ENCODE data around the gene KCNQ1.

Gene KCNQ1

DNA sequence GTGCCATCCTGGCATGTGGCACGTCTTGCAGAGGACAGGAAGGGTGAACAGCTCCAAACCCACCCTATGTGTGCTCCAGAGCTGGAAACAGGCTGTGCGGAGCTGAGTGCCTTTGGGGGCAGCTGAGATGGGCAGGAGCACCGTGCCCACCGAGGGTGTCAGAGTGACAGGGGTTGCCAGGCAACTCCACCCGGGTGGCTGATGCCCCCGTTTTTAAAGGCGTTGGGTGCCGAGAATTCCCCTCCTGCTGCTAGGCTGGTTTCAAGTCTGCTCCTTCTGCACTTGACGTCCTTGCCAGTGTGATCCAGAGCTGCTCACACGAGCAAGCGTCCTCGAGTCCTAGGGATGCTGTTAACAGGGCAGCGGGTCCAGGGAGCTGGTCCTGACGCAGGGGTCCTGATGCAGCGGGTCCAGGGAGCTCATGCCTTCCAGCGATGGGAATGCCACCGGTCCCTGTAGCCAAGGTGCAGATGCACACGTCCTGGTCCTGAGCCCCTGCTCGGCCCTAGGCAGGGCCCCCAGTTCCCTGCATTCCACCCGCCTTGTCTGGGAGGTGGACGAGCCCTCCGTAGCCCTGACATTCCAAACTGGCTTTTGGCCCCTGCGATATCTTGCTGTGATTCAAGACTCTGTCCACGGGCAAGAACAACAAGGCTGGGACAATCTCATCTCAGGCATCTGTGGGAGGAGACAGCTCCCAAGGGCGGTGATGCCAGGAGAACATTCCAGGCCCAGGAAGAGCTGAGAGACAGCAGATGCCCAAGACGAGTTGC is 4.9 kb downstream of the KCNQ1 start:
- no peak overlapping the region for H2AFZ ChIP-seq (ENCODE audit: low read depth, low read length)
- H3K9ac ChIP-seq (ENCODE audit: low read depth, low read length), result no peak overlapping the region
- no peaks in the 10 kb centered on the region for H3K27me3 ChIP-seq (ENCODE audit: insufficient read depth, low read length, poor library complexity)
- peaks cover 8% of the 10 kb centered on the region for H4K20me1 ChIP-seq (ENCODE audit: insufficient read depth, low read length)
- H3K36me3 ChIP-seq (ENCODE audit: insufficient read depth, low read length), result no peaks in the 10 kb centered on the region
- TF ChIP-seq, protein P1, sequence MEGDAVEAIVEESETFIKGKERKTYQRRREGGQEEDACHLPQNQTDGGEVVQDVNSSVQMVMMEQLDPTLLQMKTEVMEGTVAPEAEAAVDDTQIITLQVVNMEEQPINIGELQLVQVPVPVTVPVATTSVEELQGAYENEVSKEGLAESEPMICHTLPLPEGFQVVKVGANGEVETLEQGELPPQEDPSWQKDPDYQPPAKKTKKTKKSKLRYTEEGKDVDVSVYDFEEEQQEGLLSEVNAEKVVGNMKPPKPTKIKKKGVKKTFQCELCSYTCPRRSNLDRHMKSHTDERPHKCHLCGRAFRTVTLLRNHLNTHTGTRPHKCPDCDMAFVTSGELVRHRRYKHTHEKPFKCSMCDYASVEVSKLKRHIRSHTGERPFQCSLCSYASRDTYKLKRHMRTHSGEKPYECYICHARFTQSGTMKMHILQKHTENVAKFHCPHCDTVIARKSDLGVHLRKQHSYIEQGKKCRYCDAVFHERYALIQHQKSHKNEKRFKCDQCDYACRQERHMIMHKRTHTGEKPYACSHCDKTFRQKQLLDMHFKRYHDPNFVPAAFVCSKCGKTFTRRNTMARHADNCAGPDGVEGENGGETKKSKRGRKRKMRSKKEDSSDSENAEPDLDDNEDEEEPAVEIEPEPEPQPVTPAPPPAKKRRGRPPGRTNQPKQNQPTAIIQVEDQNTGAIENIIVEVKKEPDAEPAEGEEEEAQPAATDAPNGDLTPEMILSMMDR (IDR thresholded peaks at IDR 0.05; ENCODE audit: borderline replicate concordance, extremely low read depth, low read length, poor library complexity, severe bottlenecking), result no peak
- TF ChIP-seq EZH2 (IDR thresholded peaks at IDR 0.05; ENCODE audit: borderline replicate concordance, low read depth, low read length, severe bottlenecking), result no peak
- no peak for DNase-seq
- H3K79me2 ChIP-seq (ENCODE audit: insufficient read depth, low read length), result no peaks in the 10 kb centered on the region
- no peak overlapping the region for H3K27ac ChIP-seq (ENCODE audit: low read length)
- ATAC-seq (ENCODE audit: insufficient read depth, low read depth), result no peak
- H3K9me3 ChIP-seq (ENCODE audit: insufficient read depth, low read length, severe bottlenecking), result no peaks in the 10 kb centered on the region
- no peaks in the 10 kb centered on the region for H3K4me1 ChIP-seq (ENCODE audit: insufficient read depth, low read length)
- no peak overlapping the region for H3K4me3 ChIP-seq (ENCODE audit: low read depth in 1 of 2, low read length in 2 of 2)
- H3K4me2 ChIP-seq (ENCODE audit: insufficient read depth, low read length), result no peak overlapping the region

DNA sequence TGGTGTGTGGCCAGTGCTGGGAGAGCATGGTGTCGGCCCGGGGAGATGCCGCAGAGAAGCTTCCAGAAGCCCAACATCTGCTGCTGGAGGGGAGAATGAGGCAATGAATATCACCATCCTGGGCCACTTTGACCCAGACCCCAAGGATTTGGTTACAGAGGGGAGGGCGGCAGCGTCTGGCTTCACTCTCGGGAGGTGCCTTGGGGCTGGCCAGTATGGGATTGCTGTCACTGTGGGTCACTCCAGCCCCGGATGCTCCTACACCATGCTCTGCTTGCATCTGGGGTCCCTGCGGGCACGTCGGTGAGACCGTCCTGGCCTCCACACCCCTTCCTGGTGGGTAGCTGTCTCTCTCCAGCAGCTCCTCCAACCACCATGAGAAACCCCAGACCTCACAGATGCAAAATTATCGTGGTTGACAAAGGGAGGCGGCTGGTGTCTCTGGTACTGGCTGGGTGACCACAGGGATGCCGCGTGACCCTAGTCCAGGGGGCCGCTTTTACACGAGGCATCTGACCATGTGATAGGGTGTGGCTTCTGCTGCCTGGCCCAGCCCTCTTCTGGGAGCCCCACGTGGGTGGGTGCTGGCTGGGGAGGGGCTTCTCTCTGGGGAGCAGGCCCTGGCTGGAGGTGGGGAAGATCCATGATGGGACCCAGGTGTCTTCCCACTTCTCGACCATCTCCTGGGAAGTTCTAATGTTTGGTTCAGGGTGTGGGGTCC is 5.7 kb downstream of the KCNQ1 start:
- Histone ChIP-seq H3K36me3 (ENCODE audit: insufficient read depth, low read length) (no peaks in the 10 kb centered on the region), H3K4me3 (ENCODE audit: low read depth in 1 of 2, low read length in 2 of 2) (no peak overlapping the region), H2AFZ (ENCODE audit: low read depth, low read length) (no peak overlapping the region), H3K4me1 (ENCODE audit: insufficient read depth, low read length) (no peaks in the 10 kb centered on the region), H3K9me3 (ENCODE audit: insufficient read depth, low read length, severe bottlenecking) (no peaks in the 10 kb centered on the region), H3K9ac (ENCODE audit: low read depth, low read length) (no peak overlapping the region), H3K27ac (ENCODE audit: low read length) (no peak overlapping the region), H3K27me3 (ENCODE audit: insufficient read depth, low read length, poor library complexity) (no peaks in the 10 kb centered on the region), H4K20me1 (ENCODE audit: insufficient read depth, low read length) (peaks cover 8% of the 10 kb centered on the region), H3K79me2 (ENCODE audit: insufficient read depth, low read length) (no peaks in the 10 kb centered on the region), H3K4me2 (ENCODE audit: insufficient read depth, low read length) (no peak overlapping the region)
- no peak for DNase-seq
- TF ChIP-seq, protein P1 (IDR thresholded peaks at IDR 0.05; ENCODE audit: borderline replicate concordance, extremely low read depth, low read length, poor library complexity, severe bottlenecking), result no peak
- TF ChIP-seq EZH2 (IDR thresholded peaks at IDR 0.05; ENCODE audit: borderline replicate concordance, low read depth, low read length, severe bottlenecking), result no peak
- ATAC-seq (ENCODE audit: insufficient read depth, low read depth), result no peak

DNA sequence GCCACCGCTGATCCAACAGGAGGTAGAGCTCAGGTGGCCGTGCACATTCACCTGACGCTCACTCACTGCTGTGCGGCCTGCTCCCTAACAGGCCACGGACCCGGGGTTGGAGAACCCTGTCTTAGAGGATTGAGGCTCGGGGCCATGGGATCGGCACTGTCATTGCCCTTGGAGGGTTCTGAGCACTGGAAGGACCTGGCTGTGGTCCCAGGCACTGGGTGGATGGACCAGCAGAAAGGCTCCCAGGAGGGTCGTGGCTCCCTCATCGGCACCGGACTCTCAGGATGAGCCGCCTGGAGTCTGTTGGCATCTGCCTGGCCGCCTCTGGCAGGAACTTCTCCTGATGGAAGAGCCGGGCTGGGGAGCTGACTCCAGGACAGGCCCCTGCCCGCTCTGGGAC is 6.5 kb downstream of the KCNQ1 start:
- no peak overlapping the region for H3K9ac ChIP-seq (ENCODE audit: low read depth, low read length)
- DNase-seq, result no peak

More for the DNA sequence above, 6.5 kb downstream of the KCNQ1 start:
- H3K79me2 ChIP-seq (ENCODE audit: insufficient read depth, low read length), result no peaks in the 10 kb centered on the region
- no peak overlapping the region for H3K4me3 ChIP-seq (ENCODE audit: low read depth in 1 of 2, low read length in 2 of 2)
- no peaks in the 10 kb centered on the region for H3K36me3 ChIP-seq (ENCODE audit: insufficient read depth, low read length)
- no peaks in the 10 kb centered on the region for H3K9me3 ChIP-seq (ENCODE audit: insufficient read depth, low read length, severe bottlenecking)
- H3K4me2 ChIP-seq (ENCODE audit: insufficient read depth, low read length), result no peak overlapping the region
- no peak for TF ChIP-seq EZH2 (IDR thresholded peaks at IDR 0.05; ENCODE audit: borderline replicate concordance, low read depth, low read length, severe bottlenecking)
- TF ChIP-seq, protein P1 (IDR thresholded peaks at IDR 0.05; ENCODE audit: borderline replicate concordance, extremely low read depth, low read length, poor library complexity, severe bottlenecking), result no peak
- H2AFZ ChIP-seq (ENCODE audit: low read depth, low read length), result no peak overlapping the region
- no peaks in the 10 kb centered on the region for H3K4me1 ChIP-seq (ENCODE audit: insufficient read depth, low read length)
- no peak overlapping the region for H3K27ac ChIP-seq (ENCODE audit: low read length)
- H4K20me1 ChIP-seq (ENCODE audit: insufficient read depth, low read length), result peaks cover 8% of the 10 kb centered on the region
- no peaks in the 10 kb centered on the region for H3K27me3 ChIP-seq (ENCODE audit: insufficient read depth, low read length, poor library complexity)
- ATAC-seq (ENCODE audit: insufficient read depth, low read depth), result no peak
